NCI-H510A treated with DMSO at 0.1 percent for 48 hours (cell line): ENCODE data around the gene ADIPOQ.
"Not testable (repeated sequence)": the region's sequence is repeated elsewhere in the genome, so short reads cannot be mapped to it uniquely, and the experiment has no call there.

ENCODE experiments used
- DNase-seq: peaks from one replicate; lab custom pipeline; 2025; lab: John Stamatoyannopoulos, UW

The ADIPOQ gene

GRCh38 chr3:186902154-186902553 is 59.6 kb downstream of the ADIPOQ start:
- no peak for DNase-seq

GRCh38 chr3:186902713-186903112 is 60.2 kb downstream of the ADIPOQ start:
- no peak for DNase-seq

GRCh38 chr3:186903676-186904075 is 61.2 kb downstream of the ADIPOQ start:
- not testable (repeated sequence) for DNase-seq

GRCh38 chr3:186907075-186907474 is 64.6 kb downstream of the ADIPOQ start:
- not testable (repeated sequence) for DNase-seq
